Stimulated activated CD4-positive, alpha-beta T cell treated with anti-CD3 and anti-CD28 coated beads, Interleukin-15, amount 100 ng/mL, for 1 hour (primary cell): ENCODE measurements around the gene PAXX.
A peak's percentile ranks its signal among the peaks of the same experiment; 100 is the strongest.

Experiments used
- DNase-seq, 2 donors: peaks; one replicate each; pipeline ENCODE4 v3.0.0-alpha.2; 2020; ENCODE audit warnings: low read depth in 1 of 2, low spot score in 1 of 2

PAXX gene

GRCh38 chr9:136964833-136965422, 27.3 kb upstream of the PAXX start:
- DNase-seq = no peak

- DNase-seq = no peak
Measured at GRCh38 chr9:136965771-136966484, 26.3 kb upstream of the PAXX start.

GRCh38 chr9:136968333-136969127, 23.7 kb upstream of the PAXX start:
- no peak for DNase-seq

GRCh38 chr9:136969150-136969549, 23.1 kb upstream of the PAXX start:
- no peak for DNase-seq

GRCh38 chr9:136969774-136970173, 22.4 kb upstream of the PAXX start:
- no peak for DNase-seq

- DNase-seq = no peak
Measured at GRCh38 chr9:136970361-136970760, 21.9 kb upstream of the PAXX start.

GRCh38 chr9:136971746-136972145, 20.5 kb upstream of the PAXX start:
- no peak for DNase-seq

- DNase-seq = no peak
Measured at GRCh38 chr9:136972335-136972734, 19.9 kb upstream of the PAXX start.

- DNase-seq = no peak
Measured at GRCh38 chr9:136972743-136973142, 19.5 kb upstream of the PAXX start.

- DNase-seq = no peak
Measured at GRCh38 chr9:136973618-136974617, 18.3 kb upstream of the PAXX start.

GRCh38 chr9:136974817-136975535, 17.2 kb upstream of the PAXX start:
- DNase-seq = no peak

GRCh38 chr9:136975644-136976043, 16.6 kb upstream of the PAXX start:
- no peak for DNase-seq

- no peak for DNase-seq
Measured at GRCh38 chr9:136977223-136977622, 15.0 kb upstream of the PAXX start, which contains the start of gene PTGDS. Gene PTGDS, plus strand, starts transcription at chr9:136977504. Its CDS starts 75 bp downstream, at chr9:136977579.

- DNase-seq = no peak
Measured at GRCh38 chr9:136977649-136978072, 14.6 kb upstream of the PAXX start.

GRCh38 chr9:136978073-136978864, 14.0 kb upstream of the PAXX start:
- DNase-seq = peak; percentile 35 to 58

GRCh38 chr9:136978865-136979544, 13.2 kb upstream of the PAXX start:
- DNase-seq = no peak

GRCh38 chr9:136979769-136980587, 12.2 kb upstream of the PAXX start:
- DNase-seq = no peak
